Measurements from ENCODE around the gene C1QA.

The C1QA gene

DNA sequence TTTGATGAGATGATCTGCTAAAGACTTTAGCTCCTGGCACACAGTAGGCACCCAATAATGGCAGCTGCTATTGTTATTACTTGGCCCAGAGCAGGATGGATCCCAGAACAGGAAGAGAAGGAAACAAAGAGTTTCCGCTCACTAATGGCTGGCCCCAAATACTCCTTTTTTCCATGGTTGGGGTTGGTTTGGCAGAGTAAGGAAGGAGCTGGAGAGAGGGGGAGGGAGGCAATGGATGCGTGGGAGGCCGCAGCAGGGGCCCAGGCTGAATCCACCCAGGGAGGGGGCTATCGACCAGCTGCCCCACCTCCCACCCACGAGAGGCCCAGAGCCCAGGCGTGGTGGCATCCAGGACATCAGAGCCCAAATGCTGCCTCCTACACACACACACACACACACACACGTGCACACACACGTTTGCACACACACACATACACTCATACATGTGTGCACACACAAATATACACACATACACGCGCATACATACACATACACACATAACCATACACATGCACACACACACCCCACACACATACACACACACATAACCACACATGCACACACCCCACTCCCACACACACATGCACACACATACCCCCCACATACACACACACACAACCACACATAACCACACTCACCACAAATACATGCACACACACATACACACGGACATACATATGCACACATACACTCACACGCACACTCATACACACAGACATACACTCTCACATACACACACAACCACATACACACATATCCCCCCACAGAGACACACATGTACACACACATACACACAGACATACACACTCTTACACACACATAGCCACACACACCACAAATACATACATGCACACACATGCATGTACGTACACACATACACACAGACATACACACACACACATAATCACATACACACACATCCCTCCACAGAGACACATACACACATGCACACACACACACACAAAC lies 41.8 kb downstream of the C1QA start:
- no peaks in the 10 kb centered on the region for H3F3A ChIP-seq (ENCODE audit: low read depth)
- TF ChIP-seq EZH2phosphoT487 (IDR thresholded peaks at IDR 0.05; ENCODE audit: borderline replicate concordance), result no peak
- TF ChIP-seq, protein P1, sequence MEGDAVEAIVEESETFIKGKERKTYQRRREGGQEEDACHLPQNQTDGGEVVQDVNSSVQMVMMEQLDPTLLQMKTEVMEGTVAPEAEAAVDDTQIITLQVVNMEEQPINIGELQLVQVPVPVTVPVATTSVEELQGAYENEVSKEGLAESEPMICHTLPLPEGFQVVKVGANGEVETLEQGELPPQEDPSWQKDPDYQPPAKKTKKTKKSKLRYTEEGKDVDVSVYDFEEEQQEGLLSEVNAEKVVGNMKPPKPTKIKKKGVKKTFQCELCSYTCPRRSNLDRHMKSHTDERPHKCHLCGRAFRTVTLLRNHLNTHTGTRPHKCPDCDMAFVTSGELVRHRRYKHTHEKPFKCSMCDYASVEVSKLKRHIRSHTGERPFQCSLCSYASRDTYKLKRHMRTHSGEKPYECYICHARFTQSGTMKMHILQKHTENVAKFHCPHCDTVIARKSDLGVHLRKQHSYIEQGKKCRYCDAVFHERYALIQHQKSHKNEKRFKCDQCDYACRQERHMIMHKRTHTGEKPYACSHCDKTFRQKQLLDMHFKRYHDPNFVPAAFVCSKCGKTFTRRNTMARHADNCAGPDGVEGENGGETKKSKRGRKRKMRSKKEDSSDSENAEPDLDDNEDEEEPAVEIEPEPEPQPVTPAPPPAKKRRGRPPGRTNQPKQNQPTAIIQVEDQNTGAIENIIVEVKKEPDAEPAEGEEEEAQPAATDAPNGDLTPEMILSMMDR (conservative IDR thresholded peaks at IDR 0.05; ENCODE audit: low read length), result no peak
- H3K4me2 ChIP-seq (ENCODE audit: low read depth, low read length, poor library complexity, severe bottlenecking), result no peak overlapping the region
- no peaks in the 10 kb centered on the region for H3K79me2 ChIP-seq (ENCODE audit: insufficient read depth, low read length)
- no peaks in the 10 kb centered on the region for H3K9me3 ChIP-seq (ENCODE audit: insufficient read depth, low read depth, low read length)
- no peak overlapping the region for H3K4me3 ChIP-seq (ENCODE audit: low read length, poor library complexity, severe bottlenecking)
- no peaks in the 10 kb centered on the region for H3K27me3 ChIP-seq (ENCODE audit: insufficient read depth, low read length, poor library complexity, severe bottlenecking)
- no peaks in the 10 kb centered on the region for H3K4me1 ChIP-seq (ENCODE audit: insufficient read depth, low read length, poor library complexity, severe bottlenecking)
- no peaks in the 10 kb centered on the region for H3K36me3 ChIP-seq (ENCODE audit: insufficient read depth, low read length)
- no peak overlapping the region for H3K9ac ChIP-seq (ENCODE audit: low read depth, low read length, poor library complexity, severe bottlenecking)
- H4K20me1 ChIP-seq (ENCODE audit: insufficient read depth, low read length, poor library complexity, severe bottlenecking), result no peaks in the 10 kb centered on the region
- no peaks in the 10 kb centered on the region for H3K9me2 ChIP-seq (replicated peaks; ENCODE audit: low read depth, low read length)
- no peak overlapping the region for H2AFZ ChIP-seq (ENCODE audit: low read length)

DNA sequence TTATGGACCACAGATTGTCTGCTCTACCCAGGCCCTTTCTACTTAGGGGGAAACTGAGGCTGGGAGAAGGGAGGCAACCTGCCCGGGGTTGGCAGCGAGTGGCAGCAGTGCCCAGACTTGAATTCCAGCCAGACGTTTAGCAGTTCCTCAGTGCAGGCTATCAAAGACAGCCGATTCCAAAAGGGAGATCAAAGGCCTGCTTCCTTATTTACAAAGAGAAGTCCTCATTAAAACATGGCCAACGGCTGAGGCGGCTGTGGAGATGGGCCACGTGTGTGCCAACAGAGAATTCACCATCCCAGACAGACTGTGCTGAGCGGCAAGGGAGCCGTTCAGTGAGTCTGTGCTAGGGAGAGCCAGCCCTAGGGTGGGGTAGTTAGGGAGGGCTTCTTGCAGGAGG lies 44.3 kb downstream of the C1QA start:
- Histone ChIP-seq H3K4me2 (ENCODE audit: low read depth, low read length, poor library complexity, severe bottlenecking) (no peak overlapping the region), H3K9ac (ENCODE audit: low read depth, low read length, poor library complexity, severe bottlenecking) (no peak overlapping the region), H3K36me3 (ENCODE audit: insufficient read depth, low read length) (no peaks in the 10 kb centered on the region), H3K4me3 (ENCODE audit: low read length, poor library complexity, severe bottlenecking) (no peak overlapping the region), H3K27me3 (ENCODE audit: insufficient read depth, low read length, poor library complexity, severe bottlenecking) (no peaks in the 10 kb centered on the region), H3K9me2 (replicated peaks; ENCODE audit: low read depth, low read length) (no peaks in the 10 kb centered on the region), H3F3A (ENCODE audit: low read depth) (no peaks in the 10 kb centered on the region), H3K4me1 (ENCODE audit: insufficient read depth, low read length, poor library complexity, severe bottlenecking) (no peaks in the 10 kb centered on the region), H3K9me3 (ENCODE audit: insufficient read depth, low read depth, low read length) (no peaks in the 10 kb centered on the region), H3K79me2 (ENCODE audit: insufficient read depth, low read length) (no peaks in the 10 kb centered on the region), H4K20me1 (ENCODE audit: insufficient read depth, low read length, poor library complexity, severe bottlenecking) (no peaks in the 10 kb centered on the region), H2AFZ (ENCODE audit: low read length) (no peak overlapping the region)
- TF ChIP-seq, protein P1 (conservative IDR thresholded peaks at IDR 0.05; ENCODE audit: low read length), result no peak
- no peak for TF ChIP-seq EZH2phosphoT487 (IDR thresholded peaks at IDR 0.05; ENCODE audit: borderline replicate concordance)

DNA sequence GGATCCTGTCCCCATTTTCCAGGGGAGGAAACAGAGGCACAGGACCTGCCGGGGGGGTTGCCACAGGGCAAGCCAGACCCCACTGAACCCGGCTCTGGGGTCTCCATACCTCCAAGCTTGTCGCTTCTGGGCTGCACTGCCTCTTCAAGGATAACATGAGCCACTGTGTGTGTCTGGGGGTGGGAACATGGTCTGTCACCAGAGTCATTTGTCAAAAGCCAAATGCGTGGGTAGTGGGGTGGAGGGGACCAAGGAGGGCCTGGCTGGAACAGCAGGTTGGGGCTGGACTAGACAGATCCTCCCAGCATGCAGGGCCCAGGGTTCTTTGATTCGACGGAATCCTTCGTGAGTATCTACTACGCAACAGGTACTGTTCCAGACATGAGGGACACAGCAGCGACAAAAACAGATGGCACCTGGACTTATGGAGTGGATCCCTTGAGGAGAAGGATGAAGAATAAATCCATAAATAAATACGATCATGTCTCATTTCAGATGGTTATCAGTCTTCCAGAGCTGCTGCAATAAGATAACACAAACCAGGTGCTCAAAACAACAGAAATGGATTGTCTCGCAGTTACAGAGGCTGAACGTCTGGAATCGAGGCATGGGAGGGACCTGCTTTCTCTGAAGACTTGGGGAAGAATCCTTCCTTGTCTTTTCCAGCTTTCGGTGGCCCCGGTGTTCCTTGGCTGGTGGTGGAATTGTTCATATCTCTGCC lies 45.3 kb downstream of the C1QA start:
- H3K4me2 ChIP-seq (ENCODE audit: low read depth, low read length, poor library complexity, severe bottlenecking), result no peak overlapping the region
- no peaks in the 10 kb centered on the region for H3K9me2 ChIP-seq (replicated peaks; ENCODE audit: low read depth, low read length)
- no peak overlapping the region for H3K9ac ChIP-seq (ENCODE audit: low read depth, low read length, poor library complexity, severe bottlenecking)
- no peaks in the 10 kb centered on the region for H3K4me1 ChIP-seq (ENCODE audit: insufficient read depth, low read length, poor library complexity, severe bottlenecking)
- no peak overlapping the region for H3K4me3 ChIP-seq (ENCODE audit: low read length, poor library complexity, severe bottlenecking)
- H2AFZ ChIP-seq (ENCODE audit: low read length), result no peak overlapping the region
- H3K27me3 ChIP-seq (ENCODE audit: insufficient read depth, low read length, poor library complexity, severe bottlenecking), result no peaks in the 10 kb centered on the region
- H3K36me3 ChIP-seq (ENCODE audit: insufficient read depth, low read length), result no peaks in the 10 kb centered on the region
- H4K20me1 ChIP-seq (ENCODE audit: insufficient read depth, low read length, poor library complexity, severe bottlenecking), result no peaks in the 10 kb centered on the region
- TF ChIP-seq, protein P1 (conservative IDR thresholded peaks at IDR 0.05; ENCODE audit: low read length), result no peak
- TF ChIP-seq EZH2phosphoT487 (IDR thresholded peaks at IDR 0.05; ENCODE audit: borderline replicate concordance), result no peak
- H3K9me3 ChIP-seq (ENCODE audit: insufficient read depth, low read depth, low read length), result no peaks in the 10 kb centered on the region
- no peaks in the 10 kb centered on the region for H3F3A ChIP-seq (ENCODE audit: low read depth)
- no peaks in the 10 kb centered on the region for H3K79me2 ChIP-seq (ENCODE audit: insufficient read depth, low read length)
